Loucy (cell line): Measurements from ENCODE around the gene PLEKHA6.

Experiments used
- EZH2phosphoT487 ChIP-seq: fragments of 200-600 bp; IDR thresholded peaks from 2 replicates; pipeline ENCODE4 v1.6.1; 2018; ENCODE audit warnings: antibody characterized with exemption, mild to moderate bottlenecking, moderate library complexity, borderline replicate concordance
- TF ChIP-seq, protein P1 (sequence below): fragments of 200-600 bp; sonication (generic); conservative IDR thresholded peaks from 2 replicates; pipeline ENCODE4 v1.5.1; 2014; ENCODE audit warnings: mild to moderate bottlenecking, antibody characterized with exemption, low read length

- TF ChIP-seq, protein P1, sequence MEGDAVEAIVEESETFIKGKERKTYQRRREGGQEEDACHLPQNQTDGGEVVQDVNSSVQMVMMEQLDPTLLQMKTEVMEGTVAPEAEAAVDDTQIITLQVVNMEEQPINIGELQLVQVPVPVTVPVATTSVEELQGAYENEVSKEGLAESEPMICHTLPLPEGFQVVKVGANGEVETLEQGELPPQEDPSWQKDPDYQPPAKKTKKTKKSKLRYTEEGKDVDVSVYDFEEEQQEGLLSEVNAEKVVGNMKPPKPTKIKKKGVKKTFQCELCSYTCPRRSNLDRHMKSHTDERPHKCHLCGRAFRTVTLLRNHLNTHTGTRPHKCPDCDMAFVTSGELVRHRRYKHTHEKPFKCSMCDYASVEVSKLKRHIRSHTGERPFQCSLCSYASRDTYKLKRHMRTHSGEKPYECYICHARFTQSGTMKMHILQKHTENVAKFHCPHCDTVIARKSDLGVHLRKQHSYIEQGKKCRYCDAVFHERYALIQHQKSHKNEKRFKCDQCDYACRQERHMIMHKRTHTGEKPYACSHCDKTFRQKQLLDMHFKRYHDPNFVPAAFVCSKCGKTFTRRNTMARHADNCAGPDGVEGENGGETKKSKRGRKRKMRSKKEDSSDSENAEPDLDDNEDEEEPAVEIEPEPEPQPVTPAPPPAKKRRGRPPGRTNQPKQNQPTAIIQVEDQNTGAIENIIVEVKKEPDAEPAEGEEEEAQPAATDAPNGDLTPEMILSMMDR = no peak
- TF ChIP-seq EZH2phosphoT487 = no peak
These were observed 110.8 kb downstream of the PLEKHA6 start for GRCh38 chr1:204248954-204249353.
